Measurements from ENCODE around the gene MNX1.

Gene MNX1

GRCh38 chr7:156968183-156968582 lies 42.3 kb downstream of the MNX1 start:
- DNase-seq (ENCODE audit: low read depth): no peak

- DNase-seq (ENCODE audit: low read depth): no peak
Measured at GRCh38 chr7:156966387-156966786, 44.1 kb downstream of the MNX1 start.

GRCh38 chr7:156964971-156965370 lies 45.5 kb downstream of the MNX1 start:
- no peak for DNase-seq (ENCODE audit: low read depth)

- no peak for DNase-seq (ENCODE audit: low read depth)
Measured at GRCh38 chr7:156963472-156963871, 47.0 kb downstream of the MNX1 start.

GRCh38 chr7:156962897-156963296 lies 47.6 kb downstream of the MNX1 start:
- no peak for DNase-seq (ENCODE audit: low read depth)

- DNase-seq (ENCODE audit: low read depth): no peak
Measured at GRCh38 chr7:156962145-156962544, 48.3 kb downstream of the MNX1 start.

- no peak for DNase-seq (ENCODE audit: low read depth)
Measured at GRCh38 chr7:156956727-156957126, 53.7 kb downstream of the MNX1 start.

- no peak for DNase-seq (ENCODE audit: low read depth)
Measured at GRCh38 chr7:156954941-156955340, 55.5 kb downstream of the MNX1 start.
